Activated CD8-positive, alpha-beta T cell treated with anti-CD3 and anti-CD28 coated beads for 36 hours (primary cell): ENCODE data around the gene LDB2. TPM values are rescaled to one million over a fixed set of nuclear protein-coding genes. Genes with fewer than 3 reads are reported as not detected.

Source experiments
- ATAC-seq: fragments of 200-7000 bp; cut with Tn5 transposase; one replicate; pipeline ENCODE4 v1.10.0; 2021; ENCODE audit warnings: mild to moderate bottlenecking, moderate library complexity
- CTCF ChIA-PET: fragments of 350-600 bp; sonication (Branson Sonifier 250); formaldehyde crosslinking; loops from one replicate; lab custom pipeline; 2021; ENCODE audit warnings: antibody characterized with exemption; lab: Charles Lee
- POLR2A ChIA-PET: fragments of 350-600 bp; sonication (Branson Sonifier 250); formaldehyde crosslinking; loops from one replicate; lab custom pipeline; 2021; ENCODE audit warnings: antibody characterized with exemption; lab: Charles Lee
- DNase-seq: peaks from one replicate; pipeline ENCODE4 v3.0.0-alpha.2; 2020
- H3K27ac Mint-ChIP-seq: one replicate; pipeline ENCODE4 v1.8.0; 2021; ENCODE audit warnings: mild to moderate bottlenecking, mixed read lengths
- H3K27me3 Mint-ChIP-seq: one replicate; pipeline ENCODE4 v1.8.0; 2021; ENCODE audit warnings: mixed read lengths
- H3K36me3 Mint-ChIP-seq: one replicate; pipeline ENCODE4 v1.8.0; 2021; ENCODE audit warnings: low read depth, mixed read lengths
- H3K4me1 Mint-ChIP-seq: one replicate; pipeline ENCODE4 v1.8.0; 2021; ENCODE audit warnings: low read depth, mixed read lengths
- H3K4me3 Mint-ChIP-seq: one replicate; pipeline ENCODE4 v1.8.0; 2021; ENCODE audit warnings: mild to moderate bottlenecking, moderate library complexity, mixed read lengths
- H3K9me3 Mint-ChIP-seq: one replicate; pipeline ENCODE4 v1.8.0; 2021; ENCODE audit warnings: mixed read lengths
- intact Hi-C: fragments of 100-400 bp; cut with micrococcal nuclease; formaldehyde crosslinking; loops from one replicate; pipeline ENCODE4 v1.10.0; 2022
- total RNA-seq, 2 experiments: library from RNA; stranded (reverse); gene quantifications; one replicate each; pipeline ENCODE4 v1.2.3, GENCODE V29; 2021
- TF ChIP-seq, protein P1 (sequence below): fragments of 200-600 bp; IDR thresholded peaks from one replicate; pipeline ENCODE4 v1.8.0; 2022; ENCODE audit warnings: antibody characterized with exemption, mild to moderate bottlenecking

Gene LDB2
- total RNA-seq, 2 experiments from 2014 or later = not detected

DNA sequence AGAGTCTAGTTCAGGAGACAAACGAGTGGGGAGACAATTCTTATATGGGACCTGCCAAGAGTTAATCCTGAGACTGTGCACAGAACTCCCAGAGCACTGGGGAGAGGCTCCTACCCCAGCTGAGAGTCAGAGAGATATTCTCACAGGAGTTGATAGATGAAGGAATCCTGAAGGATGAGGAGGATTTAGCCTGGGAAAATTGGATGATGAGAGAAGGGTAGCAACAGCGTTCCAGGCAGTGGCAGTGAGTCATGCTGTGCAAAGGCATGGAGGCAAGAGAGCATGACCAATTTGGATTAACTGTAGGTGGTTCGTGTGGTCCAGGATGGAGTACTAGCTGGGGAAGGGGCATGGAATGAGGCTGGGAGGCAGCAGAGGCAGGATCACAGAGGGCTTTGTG lies 318.6 kb downstream of the LDB2 start:
- Mint-ChIP-seq H3K4me1 (no peaks in the 10 kb centered on the region), H3K27me3 (no peaks in the 10 kb centered on the region), H3K36me3 (no peaks in the 10 kb centered on the region), H3K9me3 (no peaks in the 10 kb centered on the region), H3K4me3 (no peak overlapping the region), H3K27ac (no peak overlapping the region)
- TF ChIP-seq, protein P1, sequence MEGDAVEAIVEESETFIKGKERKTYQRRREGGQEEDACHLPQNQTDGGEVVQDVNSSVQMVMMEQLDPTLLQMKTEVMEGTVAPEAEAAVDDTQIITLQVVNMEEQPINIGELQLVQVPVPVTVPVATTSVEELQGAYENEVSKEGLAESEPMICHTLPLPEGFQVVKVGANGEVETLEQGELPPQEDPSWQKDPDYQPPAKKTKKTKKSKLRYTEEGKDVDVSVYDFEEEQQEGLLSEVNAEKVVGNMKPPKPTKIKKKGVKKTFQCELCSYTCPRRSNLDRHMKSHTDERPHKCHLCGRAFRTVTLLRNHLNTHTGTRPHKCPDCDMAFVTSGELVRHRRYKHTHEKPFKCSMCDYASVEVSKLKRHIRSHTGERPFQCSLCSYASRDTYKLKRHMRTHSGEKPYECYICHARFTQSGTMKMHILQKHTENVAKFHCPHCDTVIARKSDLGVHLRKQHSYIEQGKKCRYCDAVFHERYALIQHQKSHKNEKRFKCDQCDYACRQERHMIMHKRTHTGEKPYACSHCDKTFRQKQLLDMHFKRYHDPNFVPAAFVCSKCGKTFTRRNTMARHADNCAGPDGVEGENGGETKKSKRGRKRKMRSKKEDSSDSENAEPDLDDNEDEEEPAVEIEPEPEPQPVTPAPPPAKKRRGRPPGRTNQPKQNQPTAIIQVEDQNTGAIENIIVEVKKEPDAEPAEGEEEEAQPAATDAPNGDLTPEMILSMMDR = no peak
- CTCF ChIA-PET = no interaction called here
- POLR2A ChIA-PET = no interaction called here
- ATAC-seq (no peak), DNase-seq (no peak)
- intact Hi-C loops = no loop called here

DNA sequence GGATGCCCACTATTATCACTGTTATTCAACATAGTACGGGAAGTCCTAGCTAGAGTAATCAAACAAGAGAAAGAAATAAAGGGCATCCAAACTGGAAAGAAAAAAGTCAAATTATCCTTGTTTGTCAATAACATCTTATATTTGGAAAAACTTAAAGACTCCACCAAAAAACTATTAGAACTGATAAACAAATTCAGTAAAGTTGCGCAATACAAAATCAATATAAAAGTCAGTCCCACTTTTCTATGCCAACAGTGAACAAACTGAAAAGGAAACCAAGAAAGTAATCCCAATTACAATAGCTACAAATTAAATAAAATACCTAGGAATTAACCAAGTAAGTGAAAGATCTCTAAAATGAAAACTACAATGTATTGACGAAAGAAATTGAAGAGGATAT lies 321.3 kb downstream of the LDB2 start:
- Mint-ChIP-seq H3K4me3 (no peak overlapping the region), H3K36me3 (no peaks in the 10 kb centered on the region), H3K27me3 (no peaks in the 10 kb centered on the region), H3K27ac (no peak overlapping the region), H3K4me1 (no peaks in the 10 kb centered on the region), H3K9me3 (no peaks in the 10 kb centered on the region)
- DNase-seq (no peak), ATAC-seq (no peak)
- TF ChIP-seq, protein P1 = no peak
- POLR2A ChIA-PET = no interaction called here
- intact Hi-C loops = no loop called here
- CTCF ChIA-PET = no interaction called here

DNA sequence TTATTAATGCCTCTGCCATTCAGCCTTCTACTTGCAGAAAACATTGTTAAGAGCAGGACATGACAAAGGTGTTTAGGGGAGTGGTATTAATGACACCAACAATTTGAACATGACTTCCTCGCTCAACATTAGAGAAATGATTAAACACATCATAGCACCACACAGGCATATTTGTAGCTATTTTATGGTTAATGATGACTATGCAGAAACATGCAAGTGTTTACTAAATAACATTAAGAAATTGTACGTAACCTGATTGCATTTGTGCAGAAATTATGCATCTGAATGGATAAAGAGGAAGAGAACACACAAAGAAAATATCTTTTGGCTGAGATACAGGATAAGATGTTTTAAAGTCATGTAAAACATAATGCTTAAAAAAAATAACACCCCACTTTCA lies 323.5 kb downstream of the LDB2 start:
- ATAC-seq (no peak), DNase-seq (no peak)
- no peaks in the 10 kb centered on the region for H3K9me3 Mint-ChIP-seq
- no peaks in the 10 kb centered on the region for H3K36me3 Mint-ChIP-seq
- H3K4me3 Mint-ChIP-seq = no peak overlapping the region
- TF ChIP-seq, protein P1 = no peak
- CTCF ChIA-PET = no interaction called here
- H3K27ac Mint-ChIP-seq = no peak overlapping the region
- H3K27me3 Mint-ChIP-seq = no peaks in the 10 kb centered on the region
- H3K4me1 Mint-ChIP-seq = no peaks in the 10 kb centered on the region
- POLR2A ChIA-PET = no interaction called here
- intact Hi-C loops = no loop called here

DNA sequence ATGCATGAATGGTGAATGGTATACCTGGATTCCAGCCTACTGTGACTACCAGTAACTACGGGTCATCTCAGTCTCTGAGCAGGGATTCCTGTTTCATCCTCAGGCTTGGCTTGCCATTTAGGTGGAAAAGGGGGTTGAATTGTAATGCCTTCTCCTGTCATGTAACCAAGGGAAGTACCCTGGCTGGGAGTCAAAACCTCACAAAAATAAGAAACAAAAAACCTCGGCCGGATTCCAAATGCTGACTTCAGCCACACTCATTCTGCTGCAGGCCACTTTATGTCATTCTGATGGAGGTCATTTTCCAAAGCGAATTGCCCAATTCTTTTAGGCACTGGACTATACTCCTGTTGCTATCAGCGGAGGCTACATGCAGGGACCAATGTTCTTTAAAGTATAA lies 324.7 kb downstream of the LDB2 start:
- POLR2A ChIA-PET = no interaction called here
- H3K9me3 Mint-ChIP-seq = no peaks in the 10 kb centered on the region
- CTCF ChIA-PET = no interaction called here
- intact Hi-C loops = no loop called here
- no peak overlapping the region for H3K4me3 Mint-ChIP-seq
- H3K4me1 Mint-ChIP-seq = no peaks in the 10 kb centered on the region
- no peak for DNase-seq
- no peaks in the 10 kb centered on the region for H3K36me3 Mint-ChIP-seq
- H3K27ac Mint-ChIP-seq = no peak overlapping the region
- H3K27me3 Mint-ChIP-seq = no peaks in the 10 kb centered on the region
- TF ChIP-seq, protein P1 = no peak
- no peak for ATAC-seq

DNA sequence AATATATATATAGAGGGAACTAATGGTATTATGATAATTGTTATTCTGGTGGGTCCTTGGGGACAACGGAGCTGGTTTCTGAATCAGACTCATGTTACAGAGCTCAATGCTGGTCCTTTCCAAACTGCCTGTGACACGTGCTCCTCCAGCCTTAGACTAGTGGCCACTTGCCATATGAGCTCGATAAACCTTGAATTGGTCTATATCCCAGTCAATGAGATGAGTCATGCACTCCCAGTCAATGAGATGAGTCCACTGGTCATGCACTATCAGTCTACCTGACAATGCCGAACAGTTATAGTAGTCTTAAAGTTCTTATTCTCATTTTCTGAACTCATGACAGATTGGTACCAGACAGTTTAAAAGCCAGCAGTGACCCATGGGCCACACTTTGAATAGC lies 325.2 kb downstream of the LDB2 start:
- Mint-ChIP-seq H3K27me3 (no peaks in the 10 kb centered on the region), H3K9me3 (no peaks in the 10 kb centered on the region), H3K27ac (no peak overlapping the region), H3K36me3 (no peaks in the 10 kb centered on the region), H3K4me3 (no peak overlapping the region), H3K4me1 (no peaks in the 10 kb centered on the region)
- DNase-seq (no peak), ATAC-seq (no peak)
- CTCF ChIA-PET = no interaction called here
- intact Hi-C loops = no loop called here
- TF ChIP-seq, protein P1 = no peak
- POLR2A ChIA-PET = no interaction called here
